ENCODE results near the gene CD59.
"Not testable (repeated sequence)": the region's sequence is repeated elsewhere in the genome, so short reads cannot be mapped to it uniquely, and the experiment has no call there.

Gene CD59

DNA sequence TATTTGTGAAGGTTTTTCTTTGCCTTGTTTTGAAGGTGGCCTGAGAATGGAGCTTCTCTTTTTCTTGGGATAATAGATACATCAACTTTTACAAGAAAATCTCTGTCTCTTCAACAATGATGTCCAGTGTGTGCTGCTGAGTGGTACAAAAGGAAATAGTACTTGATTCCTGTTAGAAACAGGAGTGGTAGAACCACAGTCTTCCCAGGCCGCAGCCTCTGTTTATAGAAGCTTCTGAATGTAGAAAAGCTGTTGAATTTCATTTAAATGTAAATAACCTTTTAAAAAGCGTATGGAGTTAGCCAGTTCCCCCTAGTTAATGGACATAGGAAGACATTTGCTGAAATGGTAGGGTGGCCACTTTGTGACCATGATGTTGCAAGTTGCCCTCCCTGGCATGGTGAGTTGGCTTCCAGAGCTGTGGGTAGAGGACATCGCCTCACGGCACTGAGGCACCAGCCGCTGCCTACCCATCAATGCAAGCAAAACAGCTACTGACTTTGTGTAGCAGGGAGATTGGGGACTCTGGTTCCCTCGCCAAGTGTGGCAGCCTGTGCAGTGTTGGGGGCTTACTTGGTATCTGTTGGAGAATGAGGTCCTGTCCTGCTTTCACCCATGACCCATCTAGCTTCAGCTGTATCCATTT, 67.1 kb downstream of the CD59 start:
- no peak for DNase-seq (ENCODE audit: low read depth in 4 of 4, low spot score in 1 of 4)

GRCh38 chr11:33668468-33668825, 67.8 kb downstream of the CD59 start:
- no peak for DNase-seq (ENCODE audit: low read depth in 4 of 4, low spot score in 1 of 4)

DNA sequence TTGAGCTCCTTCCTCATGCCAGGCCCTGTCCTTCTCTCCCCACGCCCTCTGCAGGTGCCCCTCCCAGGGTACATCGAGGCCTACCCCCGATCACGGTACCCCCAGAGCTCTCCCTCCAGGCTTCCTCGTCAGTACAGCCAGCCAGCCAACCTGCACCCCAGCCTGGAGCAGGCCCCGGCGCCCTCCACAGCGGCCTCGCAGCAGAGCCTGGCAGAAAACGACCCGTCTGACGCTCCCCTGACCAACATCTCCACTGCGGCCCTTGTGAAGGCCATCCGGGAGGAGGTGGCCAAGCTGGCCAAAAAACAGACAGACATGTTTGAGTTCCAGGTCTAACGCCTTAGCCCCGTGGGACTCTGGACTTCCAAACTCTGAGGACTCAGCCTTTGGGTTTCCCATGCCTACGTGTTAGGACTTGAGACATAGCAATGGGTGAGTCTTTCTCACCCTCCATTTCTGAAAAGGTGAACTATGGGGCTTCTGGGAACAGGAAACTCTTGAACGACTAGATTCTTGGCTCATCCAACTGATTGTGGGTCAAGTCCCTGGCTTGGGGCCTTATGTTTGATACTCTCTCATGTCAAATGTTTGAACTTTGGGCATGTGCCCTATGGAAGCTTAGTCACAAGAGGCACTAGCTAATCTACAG, 68.3 kb downstream of the CD59 start:
- DNase-seq (ENCODE audit: low read depth in 4 of 4, low spot score in 1 of 4): no peak

GRCh38 chr11:33665350-33666106, 70.7 kb downstream of the CD59 start:
- no peak for DNase-seq (ENCODE audit: low read depth in 4 of 4, low spot score in 1 of 4)

GRCh38 chr11:33664827-33665226, 71.4 kb downstream of the CD59 start:
- no peak for DNase-seq (ENCODE audit: low read depth in 4 of 4, low spot score in 1 of 4)

DNA sequence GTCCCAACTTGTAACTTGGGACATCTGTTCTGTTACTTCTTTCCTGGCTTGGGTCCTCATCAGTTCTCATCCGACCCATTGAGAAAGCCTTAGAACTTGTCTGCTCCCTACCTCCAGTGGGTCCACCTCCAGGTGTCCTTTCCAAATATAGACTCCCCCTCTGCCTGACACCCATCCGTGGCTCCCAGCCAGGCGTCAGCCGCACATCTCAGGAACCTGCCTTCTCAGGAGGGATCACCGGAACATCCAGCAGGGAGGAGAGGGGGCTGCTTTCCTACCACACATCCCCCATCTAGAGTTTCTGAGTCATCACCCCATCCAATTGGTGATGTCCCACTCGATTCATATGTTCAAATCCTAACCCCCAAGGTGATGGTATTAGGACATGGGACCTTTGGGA, 72.1 kb downstream of the CD59 start:
- DNase-seq (ENCODE audit: low read depth in 4 of 4, low spot score in 1 of 4): no peak

DNA sequence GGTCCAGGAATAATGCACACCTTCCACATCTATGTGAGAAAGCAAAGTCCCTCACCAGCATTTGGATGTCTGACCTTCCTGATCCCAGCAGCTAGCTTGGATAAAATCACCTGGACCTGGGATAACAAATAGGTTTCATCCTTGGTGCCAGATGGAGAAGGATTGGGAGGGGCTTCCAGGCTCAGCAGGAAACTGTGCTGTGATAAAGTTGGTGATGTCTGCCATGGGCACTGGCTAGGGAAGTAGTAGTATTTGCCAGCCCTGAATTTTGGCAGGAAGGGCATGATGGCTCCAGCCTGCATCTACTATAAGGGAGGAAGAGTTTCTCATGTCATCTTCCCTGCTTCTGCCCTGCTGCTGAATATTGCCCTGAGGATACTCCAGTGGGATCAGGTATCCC, 73.1 kb downstream of the CD59 start:
- DNase-seq (ENCODE audit: low read depth in 4 of 4, low spot score in 1 of 4): no peak

DNA sequence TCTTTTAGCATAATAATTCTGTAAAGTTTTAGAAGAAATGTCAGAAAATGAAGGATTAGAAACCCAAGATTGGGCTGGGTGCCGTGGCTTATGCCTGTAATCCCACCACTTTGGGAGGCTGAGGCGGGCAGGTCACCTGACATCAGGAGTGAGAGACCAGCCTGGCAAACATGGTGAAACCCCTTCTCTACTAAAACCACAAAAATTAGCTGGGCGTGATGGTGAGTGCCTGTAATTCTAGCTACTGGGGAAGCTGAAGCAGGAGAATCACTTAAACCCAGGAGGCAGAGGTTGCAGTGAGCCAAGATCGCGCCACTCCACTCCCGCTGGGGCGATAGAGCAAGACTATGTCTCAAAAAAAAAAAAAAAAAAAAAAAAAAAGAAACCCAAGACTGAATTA, 74.7 kb downstream of the CD59 start:
- DNase-seq (ENCODE audit: low read depth in 4 of 4, low spot score in 1 of 4): not testable (repeated sequence)

GRCh38 chr11:33660962-33661361, 75.3 kb downstream of the CD59 start:
- no peak for DNase-seq (ENCODE audit: low read depth in 4 of 4, low spot score in 1 of 4)

DNA sequence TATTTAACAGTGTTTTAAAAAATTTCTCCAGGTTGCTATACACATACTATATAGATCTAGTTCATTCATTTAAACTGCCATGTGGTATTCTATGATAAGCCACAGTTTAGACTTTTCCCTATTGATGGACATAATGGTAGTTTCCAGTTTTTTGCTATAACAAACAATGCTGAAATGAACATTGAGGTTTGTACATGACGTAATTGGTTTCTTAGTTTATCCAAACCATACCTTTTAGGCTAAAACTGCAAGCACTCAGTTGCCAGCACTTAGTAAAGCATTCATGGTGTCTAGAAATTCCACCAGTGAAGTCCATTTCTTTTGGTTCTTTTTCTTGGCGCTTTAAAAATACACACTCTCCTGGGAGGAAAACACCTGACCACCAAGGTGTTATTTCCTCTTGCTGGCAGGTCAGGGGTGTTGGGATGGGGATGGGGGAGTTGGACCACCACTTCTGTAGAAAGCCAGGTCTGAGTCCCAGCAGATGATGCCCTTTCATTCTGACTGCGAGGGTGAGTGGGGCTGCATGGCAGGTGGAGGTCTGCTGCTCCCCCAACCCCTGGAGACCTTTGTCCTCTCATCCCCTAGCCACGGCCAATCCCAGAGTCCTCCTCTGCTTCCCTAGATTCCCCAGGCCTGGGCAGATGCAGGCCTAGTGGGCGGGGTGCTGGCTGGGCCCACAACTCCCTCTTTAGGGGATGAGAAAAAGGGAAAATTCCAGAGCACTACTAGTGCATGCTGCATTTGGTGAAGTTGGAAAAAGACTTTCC, 76.7 kb downstream of the CD59 start:
- DNase-seq (ENCODE audit: low read depth in 4 of 4, low spot score in 1 of 4): no peak

- DNase-seq (ENCODE audit: low read depth in 4 of 4, low spot score in 1 of 4): no peak
These were observed 77.9 kb downstream of the CD59 start for GRCh38 chr11:33658195-33658900.

DNA sequence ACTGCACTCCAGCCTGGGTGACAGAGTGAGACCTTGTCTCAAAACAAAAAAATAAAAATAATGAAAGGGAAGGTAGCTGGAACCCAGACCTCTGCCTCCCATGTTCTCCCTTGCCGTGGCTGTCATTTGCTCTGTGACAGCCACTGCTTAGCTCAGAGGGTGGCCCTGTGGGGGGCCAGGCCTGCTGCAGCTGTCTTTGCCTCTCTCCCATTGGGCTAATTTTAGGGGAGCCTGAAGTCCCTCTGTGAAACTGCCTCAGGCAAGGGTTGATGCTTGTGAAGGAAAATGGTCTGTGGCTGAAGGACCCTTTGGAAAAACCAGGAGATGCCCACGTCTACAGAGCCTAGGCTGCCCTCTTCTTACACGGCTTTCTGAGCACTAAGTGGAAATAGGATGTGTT, 78.5 kb downstream of the CD59 start:
- DNase-seq (ENCODE audit: low read depth in 4 of 4, low spot score in 1 of 4): no peak

GRCh38 chr11:33656768-33657167, 79.5 kb downstream of the CD59 start:
- no peak for DNase-seq (ENCODE audit: low read depth in 4 of 4, low spot score in 1 of 4)

GRCh38 chr11:33655842-33656600, 80.2 kb downstream of the CD59 start:
- no peak for DNase-seq (ENCODE audit: low read depth in 4 of 4, low spot score in 1 of 4)

DNA sequence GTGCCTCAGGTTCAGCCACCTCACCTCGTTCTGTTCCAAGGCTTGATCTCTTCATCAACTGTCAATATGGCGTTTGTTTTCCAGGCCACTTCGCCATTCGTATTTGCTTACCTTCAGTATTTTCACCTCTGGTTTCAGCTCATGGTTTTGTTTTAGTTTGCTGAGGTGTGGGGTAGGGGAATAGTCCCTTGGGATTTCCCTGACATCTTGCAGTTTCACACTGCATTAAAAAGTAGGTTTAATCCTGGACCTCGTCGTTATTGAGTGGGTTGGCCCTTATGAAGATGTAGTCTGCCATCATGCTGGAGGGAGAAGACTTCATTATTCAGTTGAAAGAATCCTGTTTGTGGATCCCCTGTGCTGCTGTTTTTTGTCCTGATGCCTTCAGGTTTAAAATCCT, 81.6 kb downstream of the CD59 start:
- no peak for DNase-seq (ENCODE audit: low read depth in 4 of 4, low spot score in 1 of 4)

All from stimulated activated CD4-positive, alpha-beta T cell treated with anti-CD3 and anti-CD28 coated beads, Interleukin-1b, Interleukin-23, amount 100 ng/mL, for 24 hours (primary cell).